ENCODE data around the gene FAF1.

DNA sequence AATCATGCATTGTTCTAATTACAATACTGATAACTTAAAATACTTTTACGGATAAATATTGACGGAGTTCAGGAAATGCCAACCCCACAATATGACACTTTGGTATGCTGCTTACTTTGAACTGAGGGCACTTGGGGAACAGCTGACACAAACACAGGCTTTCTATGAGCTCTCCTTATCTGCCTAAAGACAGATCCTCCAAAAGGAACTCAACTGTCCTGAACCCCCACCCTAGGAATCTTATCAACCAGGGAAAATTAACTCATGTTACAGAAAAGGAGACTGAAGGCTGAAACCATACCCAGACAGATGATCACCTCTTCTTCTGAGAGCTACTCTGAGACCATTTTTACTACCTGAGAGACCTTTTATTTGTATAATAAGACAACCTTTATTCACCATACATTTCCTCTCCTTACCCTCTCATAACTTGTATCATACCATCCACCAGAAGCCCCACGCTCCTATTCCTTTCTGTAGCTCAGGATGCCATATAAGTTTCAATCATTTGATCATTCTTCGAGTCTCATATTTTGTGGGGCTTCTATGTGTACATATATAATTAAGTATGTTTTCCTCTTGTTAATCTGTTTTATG lies 239.5 kb downstream of the FAF1 start:
- TF ChIP-seq POLR2A (IDR thresholded peaks at IDR 0.05) (no peak), CTCF (IDR thresholded peaks at IDR 0.05) (no peak)
